H1 (cell line): ENCODE results near the gene SEMA4D. TPM values are rescaled to one million over a fixed set of nuclear protein-coding genes. Genes with fewer than 3 reads are reported as not detected.

Source experiments
- CTCF ChIA-PET: fragments of 300-600 bp; sonication (Branson Sonifier 250); formaldehyde crosslinking; loops from one replicate; lab custom pipeline; 2021; ENCODE audit not compliant: partially characterized antibody; lab: Charles Lee
- POLR2A ChIA-PET: fragments of 300-600 bp; sonication (Branson Sonifier 250); formaldehyde crosslinking; loops from one replicate; lab custom pipeline; 2021; ENCODE audit warnings: inconsistent platforms; ENCODE audit not compliant: partially characterized antibody; lab: Charles Lee
- DNase-seq, 2 experiments: peaks; one replicate each; pipeline versions ENCODE4 v3.0.0 to v3.0.0-alpha.2; 2010 to 2022; ENCODE audit warnings: low spot score in 2 of 2, low read depth in 1 of 2, mixed read lengths in 1 of 2
- FAIRE-seq: peaks from 2 replicates; lab custom pipeline; 2011; peaks lifted over from hg19 to GRCh38; lab: Jason Lieb, UNC
- H2AFZ ChIP-seq: 2 replicates; pipeline ENCODE4 v1.8.1; 2012; ENCODE audit warnings: low read length, inconsistent platforms
- H2AK5ac ChIP-seq: 2 replicates; pipeline ENCODE4 v1.6.1; 2013; ENCODE audit warnings: low read depth, low read length
- H2BK120ac ChIP-seq: replicated peaks from 2 replicates; pipeline ENCODE3; 2013; ENCODE audit warnings: low read depth, low read length, inconsistent platforms
- H2BK12ac ChIP-seq: 2 replicates; pipeline ENCODE4 v1.6.1; 2013; ENCODE audit warnings: low read depth, low read length
- H2BK15ac ChIP-seq: 2 replicates; pipeline ENCODE4 v1.6.1; 2013; ENCODE audit warnings: low read length
- H2BK20ac ChIP-seq: 2 replicates; pipeline ENCODE4 v1.6.1; 2013; ENCODE audit warnings: low read length
- H2BK5ac ChIP-seq: 2 replicates; pipeline ENCODE4 v1.6.1; 2013; ENCODE audit warnings: low read depth, low read length
- H3K14ac ChIP-seq: 2 replicates; pipeline ENCODE4 v1.6.1; 2013; ENCODE audit warnings: inconsistent platforms; ENCODE audit not compliant: insufficient read length
- H3K18ac ChIP-seq: 2 replicates; pipeline ENCODE4 v1.6.1; 2013; ENCODE audit warnings: low read length; ENCODE audit errors: extremely low read depth
- H3K23ac ChIP-seq: 2 replicates; pipeline ENCODE4 v1.6.1; 2013; ENCODE audit warnings: inconsistent platforms; ENCODE audit not compliant: insufficient read length
- H3K23me2 ChIP-seq: 2 replicates; pipeline ENCODE4 v1.6.1; 2013; ENCODE audit warnings: low read depth, low read length
- H3K27ac ChIP-seq: 2 replicates; pipeline ENCODE4 v1.6.1; 2011; ENCODE audit warnings: low read depth, low read length, inconsistent platforms
- H3K27me3 ChIP-seq, 4 experiments: replicated peaks in 1 of 4; 1 replicate in 1 of 4; 2 replicates in 3 of 4; pipeline versions ENCODE4 v1.6.1 to v1.8.1; 2011 to 2013; ENCODE audit warnings: low read length in 3 of 4, mild to moderate bottlenecking in 3 of 4, inconsistent platforms in 2 of 4, mixed read lengths in 2 of 4, moderate library complexity in 1 of 4; ENCODE audit not compliant: control insufficient read depth in 3 of 4, insufficient read depth in 3 of 4; ENCODE audit errors: extremely low read depth in 1 of 4
- H3K36me3 ChIP-seq, 4 experiments: 2 replicates each; pipeline versions ENCODE4 v1.6.1 to v1.8.1; 2011 to 2013; ENCODE audit warnings: mild to moderate bottlenecking in 4 of 4, low read length in 3 of 4, moderate library complexity in 2 of 4, control low read depth in 1 of 4, inconsistent platforms in 1 of 4; ENCODE audit not compliant: insufficient read depth in 4 of 4, control insufficient read depth in 2 of 4
- H3K4ac ChIP-seq: replicated peaks from 2 replicates; pipeline ENCODE3; 2013; ENCODE audit warnings: low read length, low read depth, mixed read lengths, inconsistent platforms; ENCODE audit not compliant: insufficient read length
- H3K4me1 ChIP-seq, 4 experiments: replicated peaks in 1 of 4; 1 replicate in 1 of 4; 2 replicates in 3 of 4; pipeline versions ENCODE4 v1.6.1 to v1.8.1; 2011 to 2013; ENCODE audit warnings: low read length in 3 of 4, inconsistent platforms in 2 of 4, mixed read lengths in 1 of 4; ENCODE audit not compliant: insufficient read depth in 4 of 4, control insufficient read depth in 3 of 4
- H3K4me2 ChIP-seq, 2 experiments: 2 replicates each; pipeline versions ENCODE4 v1.6.1 to v1.8.1; 2011 to 2013; ENCODE audit warnings: low read depth in 2 of 2, low read length in 2 of 2, control low read depth in 1 of 2, inconsistent platforms in 1 of 2, mild to moderate bottlenecking in 1 of 2; ENCODE audit not compliant: insufficient read depth in 1 of 2
- H3K4me3 ChIP-seq, 4 experiments: fragments of 200-600, 300-600 bp in 1 of 4; sonication (generic), shearing (Covaris generic), sonication (Bioruptor Twin) in 1 of 4; 2 replicates each; pipeline versions ENCODE4 v1.5.1 to v1.8.1; 2011 to 2016; ENCODE audit warnings: low read length in 4 of 4, low read depth in 3 of 4, control low read depth in 2 of 4, inconsistent platforms in 2 of 4, mild to moderate bottlenecking in 2 of 4, mixed read lengths in 1 of 4, moderate library complexity in 1 of 4; ENCODE audit not compliant: insufficient read depth in 2 of 4; ENCODE audit errors: extremely low read depth in 1 of 4
- H3K56ac ChIP-seq: replicated peaks from 2 replicates; pipeline ENCODE3; 2013; ENCODE audit warnings: low read depth, mild to moderate bottlenecking, mixed read lengths, low read length, inconsistent platforms; ENCODE audit not compliant: insufficient read length
- H3K79me1 ChIP-seq: 2 replicates; pipeline ENCODE4 v1.6.1; 2013; ENCODE audit warnings: low read depth, low read length, control low read depth
- H3K79me2 ChIP-seq, 2 experiments: 2 replicates each; pipeline versions ENCODE4 v1.6.1 to v1.8.1; 2012 to 2013; ENCODE audit warnings: low read length in 2 of 2, mild to moderate bottlenecking in 2 of 2, inconsistent platforms in 1 of 2; ENCODE audit not compliant: insufficient read depth in 2 of 2, control insufficient read depth in 1 of 2
- H3K9ac ChIP-seq, 4 experiments: replicated peaks in 1 of 4; 1 replicate in 1 of 4; 2 replicates in 3 of 4; pipeline versions ENCODE4 v1.6.1 to v1.8.1; 2011 to 2013; ENCODE audit warnings: low read depth in 3 of 4, low read length in 3 of 4, control low read depth in 2 of 4, mild to moderate bottlenecking in 2 of 4, moderate library complexity in 2 of 4, inconsistent platforms in 1 of 4; ENCODE audit errors: extremely low read depth in 1 of 4
- H3K9me3 ChIP-seq, 2 experiments: 2 replicates each; pipeline versions ENCODE4 v1.6.1 to v1.8.1; 2012 to 2013; ENCODE audit warnings: mild to moderate bottlenecking in 2 of 2, moderate library complexity in 2 of 2, control low read depth in 1 of 2, inconsistent platforms in 1 of 2, low read depth in 1 of 2, low read length in 1 of 2, mixed read lengths in 1 of 2; ENCODE audit not compliant: insufficient read depth in 2 of 2
- H4K20me1 ChIP-seq, 2 experiments: replicated peaks in 1 of 2; 2 replicates each; pipeline versions ENCODE3 to v1.8.1; 2011 to 2013; ENCODE audit warnings: inconsistent platforms in 2 of 2, low read length in 2 of 2, mild to moderate bottlenecking in 1 of 2; ENCODE audit not compliant: insufficient read depth in 2 of 2, control insufficient read depth in 1 of 2
- H4K5ac ChIP-seq: 2 replicates; pipeline ENCODE4 v1.6.1; 2013; ENCODE audit warnings: low read length, low read depth, mixed read lengths, inconsistent platforms; ENCODE audit not compliant: insufficient read length
- H4K8ac ChIP-seq: 2 replicates; pipeline ENCODE4 v1.8.0; 2013; ENCODE audit warnings: mild to moderate bottlenecking, moderate library complexity, low read length, inconsistent platforms; ENCODE audit not compliant: insufficient read depth; ENCODE audit errors: extremely low read depth
- H4K91ac ChIP-seq: replicated peaks from 2 replicates; pipeline ENCODE3; 2013; ENCODE audit warnings: low read length, mixed read lengths, inconsistent platforms; ENCODE audit not compliant: insufficient read length
- ASH2L ChIP-seq: fragments of 200-600, 300-600 bp; sonication (generic); IDR thresholded peaks from one replicate; pipeline ENCODE4 v1.7.1; 2017; ENCODE audit warnings: low read length
- BACH1 ChIP-seq: IDR thresholded peaks from 2 replicates; pipeline ENCODE4 v1.6.1; 2012; ENCODE audit warnings: low read length, improper control_type of control experiment
- CTBP2 ChIP-seq: IDR thresholded peaks from 2 replicates; pipeline ENCODE4 v1.7.0; 2011; ENCODE audit warnings: borderline replicate concordance, mild to moderate bottlenecking, moderate library complexity, mixed read lengths, low read length; ENCODE audit not compliant: insufficient read depth, insufficient read length
- EP300 ChIP-seq, 2 experiments: IDR thresholded peaks; 1 replicate in 1 of 2; 2 replicates in 1 of 2; pipeline ENCODE4 v1.6.1; 2011 to 2012; ENCODE audit warnings: low read depth in 2 of 2, low read length in 2 of 2, mild to moderate bottlenecking in 2 of 2, borderline replicate concordance in 1 of 2, inconsistent platforms in 1 of 2, moderate library complexity in 1 of 2
- HDAC2 ChIP-seq, 2 experiments: fragments of 300-600 bp in 1 of 2; sonication (generic) in 1 of 2; IDR thresholded peaks; 2 replicates each; pipeline ENCODE4 v1.6.1; 2011 to 2012; ENCODE audit warnings: low read depth in 2 of 2, low read length in 2 of 2, mild to moderate bottlenecking in 2 of 2, moderate library complexity in 2 of 2, borderline replicate concordance in 1 of 2, inconsistent platforms in 1 of 2
- HDAC6 ChIP-seq: IDR thresholded peaks from one replicate; pipeline ENCODE4 v1.7.1; 2012; ENCODE audit warnings: low read depth, mild to moderate bottlenecking, inconsistent platforms, low read length, moderate library complexity
- MAFK ChIP-seq: IDR thresholded peaks from 2 replicates; pipeline ENCODE4 v1.6.1; 2012; ENCODE audit warnings: low read depth, mild to moderate bottlenecking, improper control_type of control experiment, low read length
- NRF1 ChIP-seq: IDR thresholded peaks from 2 replicates; pipeline ENCODE4 v1.6.1; 2011; ENCODE audit warnings: mild to moderate bottlenecking, low read depth, low read length, improper control_type of control experiment
- TAF7 ChIP-seq: optimal IDR thresholded peaks from 2 replicates; pipeline ENCODE3; 2011; ENCODE audit warnings: low read depth, mild to moderate bottlenecking, inconsistent platforms, low read length, moderate library complexity, borderline replicate concordance
- WGBS, 2 experiments: shearing (Covaris generic) in 1 of 2; methylation state at CpG; one replicate each; pipeline versions ENCODE4 v1.1.6 to v1.1.7; 2013 to 2015; ENCODE audit warnings: low lambda C conversion rate in 2 of 2, mixed read lengths in 2 of 2, inconsistent platforms in 1 of 2, low coverage in 1 of 2, missing lambda C conversion rate in 1 of 2; ENCODE audit not compliant: insufficient replicate concordance in 2 of 2, insufficient coverage in 1 of 2, insufficient read length in 1 of 2; ENCODE audit errors: extremely low coverage in 1 of 2, missing lambda C conversion rate in 1 of 2; 5-methylcytosine and 5-hydroxymethylcytosine counted together
- polyA plus RNA-seq, 7 experiments: library from polyadenylated mRNA; depleted of rRNA in 3 of 7; stranded (reverse) in 5 of 7; unstranded in 2 of 7; fragments of >200 nt in 5 of 7; fragments of 200-250 nt in 2 of 7; gene quantifications; 1 replicate in 5 of 7; 2 replicates in 1 of 7; 4 replicates in 1 of 7; pipeline versions ENCODE4 v1.2.1 to v1.2.3, GENCODE V29; 2011 to 2013; ENCODE audit warnings: missing spikeins in 2 of 7, mixed read lengths in 2 of 7
- total RNA-seq: library from RNA; stranded (reverse); fragmentation: NEBNext Ultra II Directional; extraction: Animal tissue kit (Norgen Biotek cat#: 25700); gene quantifications from 2 replicates; pipeline ENCODE4 v1.2.1, GENCODE V29; 2021
- TF ChIP-seq, protein P1 (sequence below): IDR thresholded peaks from 2 replicates; pipeline ENCODE4 v1.6.1; 2012; ENCODE audit warnings: inconsistent platforms
- TF ChIP-seq, protein P2 (sequence below): IDR thresholded peaks from 2 replicates; pipeline ENCODE4 v1.6.1; 2011; ENCODE audit warnings: low read length, improper control_type of control experiment

SEMA4D gene
- total and polyA plus RNA-seq, 2 of the 8 experiments (the other 6 are each of a cell fraction or from before 2014, with no cell fraction given): 21.0 to 70.4 TPM

DNA sequence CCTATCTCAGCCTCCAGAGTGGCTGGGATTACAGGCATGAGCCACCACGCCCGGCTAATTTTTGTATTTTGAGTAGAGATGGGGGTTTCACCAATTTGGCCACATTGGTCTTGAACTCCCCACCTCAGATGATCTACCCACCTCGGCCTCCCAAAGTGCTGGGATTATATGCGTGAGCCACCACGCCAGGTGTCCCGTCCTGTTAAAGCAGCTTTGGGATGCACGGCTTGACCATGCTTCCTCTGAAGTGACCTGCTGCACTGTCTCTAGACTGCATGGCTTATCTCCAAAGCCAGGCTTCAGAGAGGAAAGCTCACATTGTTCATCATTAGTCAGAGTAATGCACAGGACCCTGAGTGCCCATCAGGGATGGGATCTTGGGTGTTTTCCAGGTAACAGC lies 45.4 kb downstream of the SEMA4D start:
- Histone ChIP-seq H3K4ac (no peak overlapping the region), H3K27ac (no peak overlapping the region; the same call in 1 of the 2 replicates), H3K79me1 (peaks cover 22% of the 10 kb centered on the region), H3K36me3 (peaks cover 0 to 10% (median under 1%) of the 10 kb centered on the region in 4 experiments; a peak in 4 of 8 replicates), H3K23me2 (no peaks in the 10 kb centered on the region), H3K79me2 (peaks cover 0 to 24% of the 10 kb centered on the region in 2 experiments; a peak in 2 of 4 replicates), H3K23ac (no peak overlapping the region), H3K9me3 (no peaks in the 10 kb centered on the region), H2BK120ac (no peak overlapping the region), H4K91ac (no peak overlapping the region), H3K14ac (no peak overlapping the region), H4K20me1 (peaks cover 2 to 7% of the 10 kb centered on the region in 2 experiments), H4K5ac (no peak overlapping the region), H2BK15ac (no peak overlapping the region), H3K4me1 (peaks cover 0 to 3% (median 0%) of the 10 kb centered on the region in 4 experiments; a peak in 2 of 7 replicates), H3K4me3 (no peak overlapping the region), H3K18ac (no peak overlapping the region), H2AFZ (no peak overlapping the region), H3K27me3 (no peaks in the 10 kb centered on the region), H3K9ac (no peak overlapping the region), H2BK5ac (no peak overlapping the region), H4K8ac (no peak overlapping the region), H3K4me2 (no peak overlapping the region), H2AK5ac (no peak overlapping the region), H2BK12ac (no peak overlapping the region), H3K56ac (no peak overlapping the region), H2BK20ac (no peak overlapping the region)
- FAIRE-seq (no peak), DNase-seq (no peak)
- ChIA-PET CTCF (interaction anchor here (1.4 to 1.7 kb wide), 3 partner anchors 13 to 23 kb away, joined by 5 to 10 read pairs (median 9); no protein-coding TSS in a partner anchor), POLR2A (interaction anchor here (1.7 kb wide), 1 partner anchor 11 kb away, joined by 5 read pairs; no protein-coding TSS in a partner anchor)
- 87% methylated on average over 7 of the region's 7 CpGs; no CpG with 5 or more reads in 1 of the 2 experiments for WGBS, 2 experiments
- no peak for TF ChIP-seq NRF1
- TF ChIP-seq, protein P1, sequence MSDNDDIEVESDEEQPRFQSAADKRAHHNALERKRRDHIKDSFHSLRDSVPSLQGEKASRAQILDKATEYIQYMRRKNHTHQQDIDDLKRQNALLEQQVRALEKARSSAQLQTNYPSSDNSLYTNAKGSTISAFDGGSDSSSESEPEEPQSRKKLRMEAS: no peak
- no peak for TF ChIP-seq EP300 (IDR thresholded peaks at IDR 0.05; ENCODE audit: borderline replicate concordance in 1 of 2, low read depth in 2 of 2, low read length in 2 of 2)
- TF ChIP-seq CTBP2: no peak
- no peak for TF ChIP-seq ASH2L
- TF ChIP-seq HDAC2 (IDR thresholded peaks at IDR 0.05; ENCODE audit: borderline replicate concordance in 1 of 2, low read depth in 2 of 2, low read length in 2 of 2): no peak
- no peak for TF ChIP-seq MAFK
- TF ChIP-seq, protein P2, sequence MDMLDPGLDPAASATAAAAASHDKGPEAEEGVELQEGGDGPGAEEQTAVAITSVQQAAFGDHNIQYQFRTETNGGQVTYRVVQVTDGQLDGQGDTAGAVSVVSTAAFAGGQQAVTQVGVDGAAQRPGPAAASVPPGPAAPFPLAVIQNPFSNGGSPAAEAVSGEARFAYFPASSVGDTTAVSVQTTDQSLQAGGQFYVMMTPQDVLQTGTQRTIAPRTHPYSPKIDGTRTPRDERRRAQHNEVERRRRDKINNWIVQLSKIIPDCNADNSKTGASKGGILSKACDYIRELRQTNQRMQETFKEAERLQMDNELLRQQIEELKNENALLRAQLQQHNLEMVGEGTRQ: no peak
- TF ChIP-seq HDAC6: no peak
- no peak for TF ChIP-seq BACH1
- no peak for TF ChIP-seq TAF7
